GM10266 (cell line): Measurements from ENCODE around the gene MIPEP.
"Not testable (repeated sequence)": the region's sequence is repeated elsewhere in the genome, so short reads cannot be mapped to it uniquely, and the experiment has no call there.

Experiments used
- DNase-seq: peaks from one replicate; pipeline ENCODE4 v3.0.0; 2012; ENCODE audit errors: extremely low spot score
- TF ChIP-seq, protein P1 (sequence below): IDR thresholded peaks from 2 replicates; pipeline ENCODE4 v1.5.1; 2012; ENCODE audit warnings: mild to moderate bottlenecking, low read depth; ENCODE audit not compliant: control insufficient read depth, insufficient read depth; ENCODE audit errors: missing control alignments

Gene MIPEP

GRCh38 chr13:23766283-23766682, 122.9 kb downstream of the MIPEP start:
- TF ChIP-seq, protein P1, sequence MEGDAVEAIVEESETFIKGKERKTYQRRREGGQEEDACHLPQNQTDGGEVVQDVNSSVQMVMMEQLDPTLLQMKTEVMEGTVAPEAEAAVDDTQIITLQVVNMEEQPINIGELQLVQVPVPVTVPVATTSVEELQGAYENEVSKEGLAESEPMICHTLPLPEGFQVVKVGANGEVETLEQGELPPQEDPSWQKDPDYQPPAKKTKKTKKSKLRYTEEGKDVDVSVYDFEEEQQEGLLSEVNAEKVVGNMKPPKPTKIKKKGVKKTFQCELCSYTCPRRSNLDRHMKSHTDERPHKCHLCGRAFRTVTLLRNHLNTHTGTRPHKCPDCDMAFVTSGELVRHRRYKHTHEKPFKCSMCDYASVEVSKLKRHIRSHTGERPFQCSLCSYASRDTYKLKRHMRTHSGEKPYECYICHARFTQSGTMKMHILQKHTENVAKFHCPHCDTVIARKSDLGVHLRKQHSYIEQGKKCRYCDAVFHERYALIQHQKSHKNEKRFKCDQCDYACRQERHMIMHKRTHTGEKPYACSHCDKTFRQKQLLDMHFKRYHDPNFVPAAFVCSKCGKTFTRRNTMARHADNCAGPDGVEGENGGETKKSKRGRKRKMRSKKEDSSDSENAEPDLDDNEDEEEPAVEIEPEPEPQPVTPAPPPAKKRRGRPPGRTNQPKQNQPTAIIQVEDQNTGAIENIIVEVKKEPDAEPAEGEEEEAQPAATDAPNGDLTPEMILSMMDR = no peak
- no peak for DNase-seq

GRCh38 chr13:23765531-23765930, 123.7 kb downstream of the MIPEP start:
- TF ChIP-seq, protein P1 = no peak
- DNase-seq = no peak

DNA sequence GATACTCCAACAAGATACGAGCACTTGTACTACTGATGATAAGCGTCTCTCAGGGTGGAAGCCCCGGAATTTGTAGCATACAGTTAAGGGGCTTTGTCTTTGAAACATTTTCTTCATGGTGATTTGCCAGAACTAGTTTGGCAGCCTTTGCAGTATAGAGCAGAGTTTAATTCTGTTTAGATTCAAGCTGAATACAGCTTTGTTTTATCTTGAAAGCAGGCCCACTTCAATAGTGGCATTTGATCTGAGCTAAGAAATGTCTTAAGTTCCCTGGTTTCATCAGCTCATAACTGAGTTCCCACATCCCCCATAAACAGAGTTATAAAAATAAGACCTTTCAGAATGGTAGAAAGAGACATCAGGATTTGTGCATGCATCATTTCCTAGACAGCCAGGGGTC, 125.9 kb downstream of the MIPEP start:
- TF ChIP-seq, protein P1 = no peak
- DNase-seq = no peak

GRCh38 chr13:23761760-23762159, 127.4 kb downstream of the MIPEP start:
- DNase-seq = not testable (repeated sequence)

- no peak for DNase-seq
- TF ChIP-seq, protein P1 = no peak
These were observed 129.2 kb downstream of the MIPEP start for GRCh38 chr13:23760000-23760399.

DNA sequence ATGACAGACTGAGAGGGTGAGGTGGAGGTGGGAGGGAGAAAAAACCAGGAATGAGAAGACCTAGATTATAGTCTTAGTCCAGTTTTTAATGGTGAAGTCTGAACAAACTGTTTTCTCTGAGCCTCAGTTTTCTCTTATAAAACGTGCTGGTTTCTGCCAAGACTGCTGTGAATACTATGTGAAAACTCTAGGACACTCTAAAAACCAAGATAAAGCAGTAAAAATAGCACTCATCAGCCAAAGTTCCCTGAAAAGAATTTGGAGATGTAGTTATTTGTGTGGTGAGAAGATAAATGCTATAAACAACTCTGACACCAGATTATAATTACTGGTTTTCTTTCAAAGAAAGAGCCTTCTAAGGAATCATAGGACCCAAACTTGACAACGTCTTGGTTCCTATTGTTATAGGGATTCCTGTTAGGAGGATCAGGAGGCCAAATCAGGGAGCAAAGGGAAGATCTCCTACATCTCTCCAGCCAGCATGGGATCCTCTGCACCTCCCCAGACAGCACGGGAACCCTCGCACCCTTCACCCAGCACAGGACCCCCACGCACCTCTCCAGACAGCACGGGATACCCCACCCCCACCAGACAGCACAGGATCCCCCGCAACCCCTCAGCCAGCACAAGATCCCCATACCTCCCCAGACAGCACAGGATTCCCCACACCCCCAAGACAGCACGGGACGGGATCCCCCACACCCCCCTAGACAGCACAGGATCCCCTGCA, 130.2 kb downstream of the MIPEP start:
- TF ChIP-seq, protein P1 = no peak
- no peak for DNase-seq

- TF ChIP-seq, protein P1 = no peak
- DNase-seq = no peak
These were observed 134.2 kb downstream of the MIPEP start for GRCh38 chr13:23754997-23755396.

- DNase-seq = no peak
- TF ChIP-seq, protein P1 = no peak
These were observed 134.7 kb downstream of the MIPEP start for GRCh38 chr13:23754506-23754905.
